Gastrocnemius medialis (tissue), 4 donors: ENCODE measurements around the gene GNRHR. TPM values are rescaled to one million over a fixed set of nuclear protein-coding genes. Genes with fewer than 3 reads are reported as not detected.
"Not testable (repeated sequence)": the region's sequence is repeated elsewhere in the genome, so short reads cannot be mapped to it uniquely, and the experiment has no call there.

Experiments used
- ATAC-seq, 2 donors: fragments of 150-250 bp; one replicate each; pipeline ENCODE4 v1.9.1; 2016
- DNase-seq, 2 donors: peaks; one replicate each; pipeline ENCODE4 v3.0.0-alpha.2; 2019
- H3K27ac ChIP-seq, 4 donors: fragments of 200-600 bp; sonication (generic); 1 replicate in 1 of 4; 2 replicates in 3 of 4; pipeline ENCODE4 v1.5.1; 2016 to 2018; ENCODE audit warnings: mild to moderate bottlenecking in 2 of 4, moderate library complexity in 1 of 4
- H3K27me3 ChIP-seq, 3 donors: fragments of 200-600 bp; sonication (generic) in 2 of 3; 1 replicate in 1 of 3; 2 replicates in 2 of 3; pipeline versions ENCODE4 v1.5.1 to v1.6.0; 2016 to 2019; ENCODE audit warnings: mild to moderate bottlenecking in 1 of 3, moderate library complexity in 1 of 3
- H3K36me3 ChIP-seq, 2 donors: fragments of 200-600 bp; sonication (generic) in 1 of 2; one replicate each; pipeline ENCODE4 v1.5.1; 2017 to 2018
- H3K4me1 ChIP-seq, 2 donors: fragments of 200-600 bp; sonication (generic) in 1 of 2; one replicate each; pipeline ENCODE4 v1.5.1; 2016 to 2017; ENCODE audit warnings: mild to moderate bottlenecking in 2 of 2
- H3K4me3 ChIP-seq, 4 donors: fragments of 200-600 bp; sonication (generic) in 3 of 4; 1 replicate in 1 of 4; 2 replicates in 3 of 4; pipeline ENCODE4 v1.5.1; 2016 to 2019; ENCODE audit warnings: mild to moderate bottlenecking in 2 of 4
- H3K9me3 ChIP-seq, 3 donors: fragments of 200-600 bp; sonication (generic) in 2 of 3; 1 replicate in 1 of 3; 2 replicates in 2 of 3; pipeline ENCODE4 v1.5.1; 2016 to 2019
- CTCF ChIP-seq, 5 experiments: fragments of 450-650 bp in 3 of 5; fragments of 200-600 bp in 2 of 5; sonication (generic) in 2 of 5; IDR thresholded peaks in 4 of 5; conservative IDR thresholded peaks in 1 of 5; 1 replicate in 4 of 5; 2 replicates in 1 of 5; pipeline ENCODE4 v1.5.1; 2016 to 2019; ENCODE audit warnings: antibody characterized with exemption in 5 of 5, mild to moderate bottlenecking in 3 of 5, moderate library complexity in 3 of 5
- POLR2A ChIP-seq, 2 donors: fragments of 450-650 bp; IDR thresholded peaks; one replicate each; pipeline ENCODE4 v1.6.1; 2017; ENCODE audit warnings: antibody characterized with exemption in 2 of 2, mild to moderate bottlenecking in 2 of 2, moderate library complexity in 2 of 2
- in situ Hi-C, 4 donors: fragments of 200-750 bp; cut with MboI; loops; one replicate each; pipeline versions ENCODE4 v1.15.0 to v1.8.0; 2017; ENCODE audit warnings: low sequenced_read_pairs in 4 of 4
- intact Hi-C: fragments of 100-400 bp; cut with DNase I; formaldehyde crosslinking; loops from one replicate; pipeline ENCODE4 v1.15.1; 2023; ENCODE audit warnings: low total_unique reads
- total RNA-seq, 4 donors: library from RNA; depleted of rRNA; stranded (reverse); fragments of >200 nt; gene quantifications; one replicate each; pipeline versions ENCODE4 v1.1.0 to v1.2.3, GENCODE V29; 2016

GNRHR gene
- total RNA-seq, 4 donors from 2014 or later: not detected

DNA sequence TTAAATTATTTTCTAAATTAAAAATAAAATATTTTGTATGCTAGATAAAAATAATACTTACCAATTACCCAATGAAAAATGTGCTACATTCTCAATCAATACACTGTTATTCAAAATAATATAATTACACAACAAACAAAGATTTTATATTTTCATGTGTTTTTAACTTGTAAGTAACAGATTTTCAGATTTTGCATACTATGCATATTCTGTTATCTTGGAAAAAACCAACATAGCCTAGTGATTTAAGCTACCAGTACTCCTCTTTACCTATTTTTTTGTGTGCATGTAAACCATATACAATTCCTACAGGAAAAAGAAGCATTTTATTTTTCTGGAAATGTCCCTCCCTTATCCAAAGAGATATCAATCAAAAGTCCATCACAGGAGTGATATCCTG, 10.0 kb upstream of the GNRHR start:
- no peak for ATAC-seq
- TF ChIP-seq CTCF (IDR thresholded peaks at IDR 0.05 in 4 of 5, conservative IDR thresholded peaks at IDR 0.05 in 1 of 5) (no peak), POLR2A (IDR thresholded peaks at IDR 0.05) (no peak)
- in situ Hi-C loops (no loop called here), intact Hi-C loops (no loop called here)
- Histone ChIP-seq H3K36me3 (no peaks in the 10 kb centered on the region), H3K4me1 (no peaks in the 10 kb centered on the region), H3K4me3 (no peak overlapping the region), H3K27me3 (no peaks in the 10 kb centered on the region), H3K9me3 (no peaks in the 10 kb centered on the region), H3K27ac (no peak overlapping the region)
- DNase-seq: no peak

GRCh38 chr4:67762086-67762485, 7.9 kb upstream of the GNRHR start:
- DNase-seq (no peak), ATAC-seq (no peak)
- H3K27ac ChIP-seq: no peak overlapping the region
- in situ Hi-C loops (no loop called here), intact Hi-C loops (no loop called here)
- no peaks in the 10 kb centered on the region for H3K9me3 ChIP-seq
- no peaks in the 10 kb centered on the region for H3K4me1 ChIP-seq
- no peaks in the 10 kb centered on the region for H3K36me3 ChIP-seq
- H3K4me3 ChIP-seq: no peak overlapping the region
- TF ChIP-seq POLR2A (IDR thresholded peaks at IDR 0.05) (no peak), CTCF (IDR thresholded peaks at IDR 0.05 in 4 of 5, conservative IDR thresholded peaks at IDR 0.05 in 1 of 5) (no peak)
- H3K27me3 ChIP-seq: no peaks in the 10 kb centered on the region

- ATAC-seq, H3K36me3 ChIP-seq, intact Hi-C loops, H3K27ac ChIP-seq, H3K27me3 ChIP-seq, DNase-seq, in situ Hi-C loops, H3K9me3 ChIP-seq, H3K4me3 ChIP-seq, H3K4me1 ChIP-seq: not testable (repeated sequence)
These were observed 2.8 kb upstream of the GNRHR start for GRCh38 chr4:67756991-67757390.

GRCh38 chr4:67755974-67756373, 1.8 kb upstream of the GNRHR start:
- no peak for TF ChIP-seq CTCF (IDR thresholded peaks at IDR 0.05 in 4 of 5, conservative IDR thresholded peaks at IDR 0.05 in 1 of 5)
- no peak for TF ChIP-seq POLR2A (IDR thresholded peaks at IDR 0.05)
- Histone ChIP-seq H3K36me3 (no peaks in the 10 kb centered on the region), H3K9me3 (no peaks in the 10 kb centered on the region), H3K4me1 (no peaks in the 10 kb centered on the region), H3K4me3 (no peak overlapping the region), H3K27ac (no peak overlapping the region), H3K27me3 (no peaks in the 10 kb centered on the region)
- in situ Hi-C loops (no loop called here), intact Hi-C loops (no loop called here)
- DNase-seq (no peak), ATAC-seq (no peak)

GRCh38 chr4:67751260-67751659, 2.9 kb downstream of the GNRHR start:
- Histone ChIP-seq H3K27me3 (no peaks in the 10 kb centered on the region), H3K4me3 (no peak overlapping the region), H3K27ac (no peak overlapping the region), H3K36me3 (no peaks in the 10 kb centered on the region), H3K9me3 (no peaks in the 10 kb centered on the region), H3K4me1 (no peaks in the 10 kb centered on the region)
- intact Hi-C loops: no loop called here
- ATAC-seq: no peak
- no peak for DNase-seq
- in situ Hi-C loops: no loop called here
- TF ChIP-seq POLR2A (IDR thresholded peaks at IDR 0.05): no peak
- TF ChIP-seq CTCF (IDR thresholded peaks at IDR 0.05 in 4 of 5, conservative IDR thresholded peaks at IDR 0.05 in 1 of 5): no peak
